ENCODE results near the gene SCN9A.
"Not testable (repeated sequence)": the region's sequence is repeated elsewhere in the genome, so short reads cannot be mapped to it uniquely, and the experiment has no call there.

The SCN9A gene

GRCh38 chr2:166314022-166314759 lies 61.6 kb downstream of the SCN9A start:
- no peak overlapping the region for H3K9ac ChIP-seq (ENCODE audit: low read length)
- H3K27me3 ChIP-seq (ENCODE audit: control insufficient read depth, insufficient read depth, low read length), result no peaks in the 10 kb centered on the region
- no peak overlapping the region for H3K4me3 ChIP-seq (ENCODE audit: low read length)
- H3K4me1 ChIP-seq (ENCODE audit: control insufficient read depth, insufficient read depth, low read length), result no peaks in the 10 kb centered on the region
- H3K27ac ChIP-seq (ENCODE audit: low read depth, low read length), result no peak overlapping the region
- H3K36me3 ChIP-seq (ENCODE audit: control insufficient read depth, insufficient read depth, low read length), result no peaks in the 10 kb centered on the region

DNA sequence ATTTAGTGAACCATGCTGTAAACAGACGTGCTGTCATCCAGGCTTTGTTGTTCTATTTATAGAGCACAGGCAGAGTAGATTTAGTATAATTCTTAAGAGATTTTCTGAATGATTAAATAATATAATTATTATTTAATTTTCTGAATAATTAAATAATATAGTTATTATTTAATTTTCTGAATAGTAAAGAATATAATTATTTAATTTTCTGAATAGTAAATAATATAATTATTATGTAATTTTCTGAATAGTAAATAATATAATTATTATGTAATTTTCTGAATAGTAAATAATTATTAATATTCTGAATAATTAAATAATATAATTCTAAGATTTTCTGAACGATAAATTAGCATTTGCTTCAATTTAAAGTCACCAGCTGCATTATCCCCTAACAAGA lies 62.9 kb downstream of the SCN9A start:
- H3K9ac ChIP-seq (ENCODE audit: low read length); H3K27me3 ChIP-seq (ENCODE audit: control insufficient read depth, insufficient read depth, low read length); H3K27ac ChIP-seq (ENCODE audit: low read depth, low read length); H3K4me3 ChIP-seq (ENCODE audit: low read length); H3K4me1 ChIP-seq (ENCODE audit: control insufficient read depth, insufficient read depth, low read length); H3K36me3 ChIP-seq (ENCODE audit: control insufficient read depth, insufficient read depth, low read length): not testable (repeated sequence)

DNA sequence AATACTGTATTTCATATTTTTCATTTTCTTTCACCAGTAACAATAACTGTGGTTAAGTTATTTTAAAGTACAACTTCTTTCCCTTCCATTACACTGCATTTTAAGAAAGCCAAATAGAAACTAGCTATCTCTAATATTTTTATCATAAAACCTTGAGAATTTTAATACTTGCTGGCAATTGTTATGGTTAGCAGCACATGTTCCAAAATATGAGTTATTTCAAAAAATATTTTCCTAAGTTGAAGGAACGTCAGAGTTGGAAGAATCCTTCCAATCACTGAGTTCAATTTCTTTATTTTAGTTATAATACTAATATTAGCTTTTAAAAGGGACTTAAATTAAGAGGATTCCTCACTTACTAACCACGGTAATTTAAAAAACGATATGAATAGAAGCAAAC lies 68.4 kb downstream of the SCN9A start:
- Histone ChIP-seq H3K4me3 (ENCODE audit: low read length) (no peak overlapping the region), H3K27ac (ENCODE audit: low read depth, low read length) (no peak overlapping the region), H3K4me1 (ENCODE audit: control insufficient read depth, insufficient read depth, low read length) (no peaks in the 10 kb centered on the region), H3K27me3 (ENCODE audit: control insufficient read depth, insufficient read depth, low read length) (no peaks in the 10 kb centered on the region), H3K9ac (ENCODE audit: low read length) (no peak overlapping the region), H3K36me3 (ENCODE audit: control insufficient read depth, insufficient read depth, low read length) (no peaks in the 10 kb centered on the region)

GRCh38 chr2:166304656-166305055 lies 71.1 kb downstream of the SCN9A start:
- no peak overlapping the region for H3K9ac ChIP-seq (ENCODE audit: low read length)
- H3K4me3 ChIP-seq (ENCODE audit: low read length), result no peak overlapping the region
- no peaks in the 10 kb centered on the region for H3K27me3 ChIP-seq (ENCODE audit: control insufficient read depth, insufficient read depth, low read length)
- H3K4me1 ChIP-seq (ENCODE audit: control insufficient read depth, insufficient read depth, low read length), result no peaks in the 10 kb centered on the region
- no peaks in the 10 kb centered on the region for H3K36me3 ChIP-seq (ENCODE audit: control insufficient read depth, insufficient read depth, low read length)
- no peak overlapping the region for H3K27ac ChIP-seq (ENCODE audit: low read depth, low read length)

- Histone ChIP-seq H3K4me1 (ENCODE audit: control insufficient read depth, insufficient read depth, low read length) (no peaks in the 10 kb centered on the region), H3K27me3 (ENCODE audit: control insufficient read depth, insufficient read depth, low read length) (no peaks in the 10 kb centered on the region), H3K27ac (ENCODE audit: low read depth, low read length) (no peak overlapping the region), H3K9ac (ENCODE audit: low read length) (no peak overlapping the region), H3K4me3 (ENCODE audit: low read length) (no peak overlapping the region), H3K36me3 (ENCODE audit: control insufficient read depth, insufficient read depth, low read length) (no peaks in the 10 kb centered on the region)
These were observed 73.7 kb downstream of the SCN9A start for GRCh38 chr2:166302036-166302435.

DNA sequence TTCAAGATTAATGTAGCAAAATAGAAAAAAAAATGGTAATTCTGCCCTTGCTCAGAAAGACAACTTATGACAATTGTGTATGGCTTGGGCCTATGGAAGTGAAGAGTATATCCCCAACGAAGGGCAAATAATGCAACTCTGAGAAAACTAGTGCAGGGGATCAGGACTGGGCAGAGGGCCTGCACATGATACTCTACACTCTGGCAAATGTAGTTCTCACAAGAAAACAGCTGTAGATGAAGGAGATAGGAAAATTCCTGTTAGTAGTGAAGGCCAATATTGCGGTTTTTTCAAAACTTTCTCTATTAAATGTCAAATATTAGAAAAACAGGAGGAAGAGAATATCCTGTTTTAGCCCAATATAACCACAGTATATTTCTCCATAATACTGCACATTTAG lies 77.8 kb downstream of the SCN9A start:
- Histone ChIP-seq H3K36me3 (ENCODE audit: control insufficient read depth, insufficient read depth, low read length) (no peaks in the 10 kb centered on the region), H3K27ac (ENCODE audit: low read depth, low read length) (no peak overlapping the region), H3K4me1 (ENCODE audit: control insufficient read depth, insufficient read depth, low read length) (no peaks in the 10 kb centered on the region), H3K9ac (ENCODE audit: low read length) (no peak overlapping the region), H3K27me3 (ENCODE audit: control insufficient read depth, insufficient read depth, low read length) (no peaks in the 10 kb centered on the region), H3K4me3 (ENCODE audit: low read length) (no peak overlapping the region)

DNA sequence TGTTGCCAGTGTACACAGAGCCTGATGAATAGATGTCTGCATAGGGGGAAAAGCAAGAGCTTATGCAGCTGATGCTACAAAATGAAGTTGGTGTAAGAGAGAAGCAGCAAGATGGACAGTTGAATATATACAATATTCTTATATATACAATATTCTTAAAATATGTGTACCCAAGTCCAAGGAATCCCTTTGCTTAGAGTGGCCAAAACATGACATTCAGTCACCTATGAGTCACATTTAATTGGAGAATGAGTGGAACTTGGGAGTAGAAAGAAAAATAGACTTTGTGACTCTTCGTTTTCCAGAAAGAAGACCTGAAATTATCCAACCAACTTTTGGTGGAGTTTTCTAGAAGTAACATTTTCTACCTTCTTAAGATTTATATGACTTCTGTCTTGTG lies 81.8 kb downstream of the SCN9A start:
- H3K36me3 ChIP-seq (ENCODE audit: control insufficient read depth, insufficient read depth, low read length), result no peaks in the 10 kb centered on the region
- H3K9ac ChIP-seq (ENCODE audit: low read length), result no peak overlapping the region
- H3K4me1 ChIP-seq (ENCODE audit: control insufficient read depth, insufficient read depth, low read length), result no peaks in the 10 kb centered on the region
- H3K27ac ChIP-seq (ENCODE audit: low read depth, low read length), result no peak overlapping the region
- H3K27me3 ChIP-seq (ENCODE audit: control insufficient read depth, insufficient read depth, low read length), result no peaks in the 10 kb centered on the region
- H3K4me3 ChIP-seq (ENCODE audit: low read length), result no peak overlapping the region

- Histone ChIP-seq H3K4me1 (ENCODE audit: control insufficient read depth, insufficient read depth, low read length) (no peaks in the 10 kb centered on the region), H3K27ac (ENCODE audit: low read depth, low read length) (no peak overlapping the region), H3K27me3 (ENCODE audit: control insufficient read depth, insufficient read depth, low read length) (no peaks in the 10 kb centered on the region), H3K4me3 (ENCODE audit: low read length) (no peak overlapping the region), H3K9ac (ENCODE audit: low read length) (no peak overlapping the region), H3K36me3 (ENCODE audit: control insufficient read depth, insufficient read depth, low read length) (no peaks in the 10 kb centered on the region)
These were observed 90.5 kb downstream of the SCN9A start for GRCh38 chr2:166285215-166285614.

DNA sequence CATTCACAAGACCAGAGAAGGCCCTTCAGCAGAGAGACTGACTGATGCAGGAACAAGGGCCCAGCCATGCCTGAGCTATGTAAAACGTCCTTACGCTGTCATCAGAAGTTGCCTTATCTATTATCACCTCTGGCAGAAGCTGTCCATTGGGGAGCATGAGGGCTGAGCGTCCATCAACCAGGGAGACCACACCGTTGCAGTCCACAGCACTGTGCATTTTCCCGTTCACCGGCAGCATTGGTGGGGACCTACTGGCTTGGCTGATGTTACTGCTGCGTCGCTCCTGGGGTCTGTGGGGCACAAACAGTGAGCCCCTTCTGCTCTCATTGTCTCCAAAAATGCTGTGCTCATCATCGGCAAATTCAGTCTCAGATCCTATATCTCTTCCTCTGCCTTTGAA lies 91.4 kb downstream of the SCN9A start:
- H3K9ac ChIP-seq (ENCODE audit: low read length), result no peak overlapping the region
- H3K4me3 ChIP-seq (ENCODE audit: low read length), result no peak overlapping the region
- no peaks in the 10 kb centered on the region for H3K36me3 ChIP-seq (ENCODE audit: control insufficient read depth, insufficient read depth, low read length)
- no peak overlapping the region for H3K27ac ChIP-seq (ENCODE audit: low read depth, low read length)
- H3K27me3 ChIP-seq (ENCODE audit: control insufficient read depth, insufficient read depth, low read length), result no peaks in the 10 kb centered on the region
- H3K4me1 ChIP-seq (ENCODE audit: control insufficient read depth, insufficient read depth, low read length), result no peaks in the 10 kb centered on the region

GRCh38 chr2:166282154-166282553 lies 93.6 kb downstream of the SCN9A start:
- H3K4me1 ChIP-seq (ENCODE audit: control insufficient read depth, insufficient read depth, low read length), result no peaks in the 10 kb centered on the region
- no peak overlapping the region for H3K9ac ChIP-seq (ENCODE audit: low read length)
- no peaks in the 10 kb centered on the region for H3K27me3 ChIP-seq (ENCODE audit: control insufficient read depth, insufficient read depth, low read length)
- no peak overlapping the region for H3K27ac ChIP-seq (ENCODE audit: low read depth, low read length)
- no peaks in the 10 kb centered on the region for H3K36me3 ChIP-seq (ENCODE audit: control insufficient read depth, insufficient read depth, low read length)
- H3K4me3 ChIP-seq (ENCODE audit: low read length), result no peak overlapping the region

DNA sequence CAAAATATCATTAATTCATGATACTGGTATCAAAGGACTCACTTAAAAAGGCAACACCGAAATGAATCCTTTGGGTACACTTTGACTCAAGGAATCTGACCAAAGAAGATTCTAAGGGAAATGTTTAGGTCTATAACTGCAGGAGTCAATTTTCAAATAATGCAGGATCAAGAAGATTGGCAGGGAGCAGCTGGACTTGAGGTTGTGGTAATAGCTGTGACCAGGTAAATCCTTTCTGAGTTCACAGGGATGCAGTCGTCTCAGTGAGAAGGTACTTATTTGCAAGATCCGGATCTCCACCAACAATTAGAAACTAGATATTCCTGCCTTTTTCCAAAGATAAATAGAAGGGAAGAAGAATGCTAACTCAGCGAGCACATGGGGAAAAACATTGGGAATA lies 96.9 kb downstream of the SCN9A start:
- no peak overlapping the region for H3K9ac ChIP-seq (ENCODE audit: low read length)

GRCh38 chr2:166270376-166270775 lies 105.4 kb downstream of the SCN9A start:
- no peaks in the 10 kb centered on the region for H3K36me3 ChIP-seq (ENCODE audit: control insufficient read depth, insufficient read depth, low read length)
- H3K9ac ChIP-seq (ENCODE audit: low read length), result no peak overlapping the region
- no peaks in the 10 kb centered on the region for H3K27me3 ChIP-seq (ENCODE audit: control insufficient read depth, insufficient read depth, low read length)
- H3K4me3 ChIP-seq (ENCODE audit: low read length), result no peak overlapping the region
- H3K4me1 ChIP-seq (ENCODE audit: control insufficient read depth, insufficient read depth, low read length), result no peaks in the 10 kb centered on the region
- no peak overlapping the region for H3K27ac ChIP-seq (ENCODE audit: low read depth, low read length)

More for the DNA sequence above, 96.9 kb downstream of the SCN9A start:
- Histone ChIP-seq H3K27ac (ENCODE audit: low read depth, low read length) (no peak overlapping the region), H3K4me1 (ENCODE audit: control insufficient read depth, insufficient read depth, low read length) (no peaks in the 10 kb centered on the region), H3K36me3 (ENCODE audit: control insufficient read depth, insufficient read depth, low read length) (no peaks in the 10 kb centered on the region), H3K4me3 (ENCODE audit: low read length) (no peak overlapping the region), H3K27me3 (ENCODE audit: control insufficient read depth, insufficient read depth, low read length) (no peaks in the 10 kb centered on the region)

- Histone ChIP-seq H3K27ac (ENCODE audit: low read depth, low read length) (no peak overlapping the region), H3K36me3 (ENCODE audit: control insufficient read depth, insufficient read depth, low read length) (no peaks in the 10 kb centered on the region), H3K4me3 (ENCODE audit: low read length) (no peak overlapping the region), H3K9ac (ENCODE audit: low read length) (no peak overlapping the region), H3K27me3 (ENCODE audit: control insufficient read depth, insufficient read depth, low read length) (no peaks in the 10 kb centered on the region), H3K4me1 (ENCODE audit: control insufficient read depth, insufficient read depth, low read length) (no peaks in the 10 kb centered on the region)
These were observed 106.4 kb downstream of the SCN9A start for GRCh38 chr2:166269322-166269721.
